ENCODE measurements around the gene TNKS2.

- TF ChIP-seq CTCF (IDR thresholded peaks at IDR 0.05) (no peak), POLR2A (IDR thresholded peaks at IDR 0.05) (no peak)
Measured at GRCh38 chr10:91891125-91892001, 93.1 kb downstream of the TNKS2 start.
